ENCODE data around the gene MALL.
"Not testable (repeated sequence)": the region's sequence is repeated elsewhere in the genome, so short reads cannot be mapped to it uniquely, and the experiment has no call there.

Gene MALL

GRCh38 chr2:110097506-110098220 is 18.0 kb downstream of the MALL start:
- no peak for DNase-seq

DNA sequence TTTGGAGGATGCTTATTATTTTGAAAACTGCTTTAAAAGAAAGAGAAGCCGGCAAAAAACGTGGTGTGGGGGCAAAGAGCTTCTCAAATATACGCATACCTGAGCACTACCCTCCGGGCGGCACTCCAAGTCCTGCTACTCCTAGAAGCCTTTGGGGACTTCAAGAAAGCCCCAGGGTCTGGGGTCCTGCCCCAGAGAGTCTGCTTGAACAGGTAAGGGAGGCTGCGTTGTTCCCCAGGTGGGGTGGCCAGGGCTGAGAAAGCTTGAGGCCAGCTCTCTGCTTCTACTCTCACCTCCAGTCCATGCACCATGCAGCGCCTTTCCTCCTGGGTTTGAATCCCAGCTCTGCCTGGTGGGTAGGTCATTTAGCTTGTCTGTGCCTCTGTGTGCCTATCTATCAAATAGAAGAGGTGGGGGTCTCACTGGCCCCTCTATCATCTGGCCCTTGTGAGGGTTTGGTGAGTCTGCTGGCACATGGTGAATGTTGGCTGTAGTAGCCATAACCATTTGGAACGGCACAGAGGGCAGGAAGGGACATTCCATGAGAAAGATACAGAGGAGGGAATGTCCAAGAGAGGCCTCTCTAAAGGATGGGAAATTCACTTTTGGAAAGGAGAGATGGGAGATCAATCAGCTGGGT is 19.5 kb downstream of the MALL start:
- DNase-seq: no peak

DNA sequence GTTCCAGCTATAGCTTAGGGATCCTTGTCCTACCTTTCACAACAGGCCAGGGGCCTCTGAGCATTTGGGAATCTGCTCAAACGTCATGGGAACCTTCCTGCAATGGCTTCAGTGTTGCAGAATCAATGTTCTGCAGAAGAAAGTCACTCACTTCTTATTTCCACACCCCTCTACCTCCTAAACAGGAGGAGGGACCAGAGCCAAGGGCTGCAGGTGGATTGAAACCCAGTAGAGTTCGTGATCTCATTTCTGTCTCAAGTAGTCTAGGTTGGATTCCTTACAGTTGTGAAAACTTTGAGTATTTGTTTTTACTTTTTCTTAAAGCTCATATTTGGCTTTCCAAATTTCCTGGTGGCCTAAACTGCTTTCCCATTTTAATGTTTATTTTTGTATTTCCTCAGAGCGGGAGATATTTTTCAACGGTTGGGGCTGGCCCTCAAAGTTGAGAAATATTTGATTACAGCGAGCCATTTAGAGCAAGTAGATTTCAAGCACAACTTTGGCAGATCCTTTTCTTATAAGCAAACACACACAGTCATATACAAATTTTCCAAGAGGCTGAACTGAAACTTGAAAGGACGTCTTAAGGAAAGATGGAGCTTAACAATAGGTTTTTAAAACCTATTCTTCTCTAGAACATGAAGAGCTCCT is 20.6 kb downstream of the MALL start:
- not testable (repeated sequence) for DNase-seq

- not testable (repeated sequence) for DNase-seq
Observed at GRCh38 chr2:110093924-110094323, 21.7 kb downstream of the MALL start.

DNA sequence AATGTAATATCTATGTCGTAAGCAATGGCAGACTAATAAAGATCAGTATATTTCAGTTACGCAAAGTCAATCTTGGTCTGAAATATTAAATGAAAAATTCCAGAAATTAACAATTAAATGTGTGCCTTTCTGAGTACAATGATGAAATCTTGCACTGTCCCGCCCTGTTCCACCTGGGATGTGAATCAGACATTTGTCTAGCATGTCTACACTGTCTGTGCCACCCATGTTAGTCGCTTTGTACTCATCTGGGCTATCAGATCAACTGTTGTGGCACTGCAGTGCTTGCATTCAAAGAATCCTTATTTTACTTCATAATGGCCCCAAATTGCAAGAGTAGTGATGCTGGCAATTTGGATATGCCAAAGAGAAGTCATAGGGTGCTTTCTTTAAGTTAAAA is 25.5 kb downstream of the MALL start:
- DNase-seq: not testable (repeated sequence)

- not testable (repeated sequence) for DNase-seq
Observed at GRCh38 chr2:110083757-110084156, 31.9 kb downstream of the MALL start.

DNA sequence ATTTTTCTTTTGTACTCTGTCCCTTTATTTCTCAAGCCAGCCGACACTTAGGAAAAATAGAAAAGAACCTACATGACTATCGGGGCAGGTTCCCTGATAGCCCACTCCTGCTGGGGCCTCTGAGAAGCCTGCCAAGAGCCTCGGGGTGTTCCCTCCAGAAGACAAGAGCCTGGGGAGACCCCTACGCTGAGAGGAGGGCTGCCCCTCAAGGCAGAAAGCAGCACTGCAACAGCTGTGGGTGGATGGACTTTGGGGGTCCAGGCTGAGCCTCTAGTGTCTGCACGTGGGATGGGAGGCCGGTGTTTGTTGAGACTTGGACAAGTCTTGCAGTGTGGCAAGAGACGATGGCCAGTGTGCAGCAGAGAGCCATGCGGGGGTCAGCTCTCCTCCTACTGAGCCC is 32.5 kb downstream of the MALL start:
- not testable (repeated sequence) for DNase-seq

DNA sequence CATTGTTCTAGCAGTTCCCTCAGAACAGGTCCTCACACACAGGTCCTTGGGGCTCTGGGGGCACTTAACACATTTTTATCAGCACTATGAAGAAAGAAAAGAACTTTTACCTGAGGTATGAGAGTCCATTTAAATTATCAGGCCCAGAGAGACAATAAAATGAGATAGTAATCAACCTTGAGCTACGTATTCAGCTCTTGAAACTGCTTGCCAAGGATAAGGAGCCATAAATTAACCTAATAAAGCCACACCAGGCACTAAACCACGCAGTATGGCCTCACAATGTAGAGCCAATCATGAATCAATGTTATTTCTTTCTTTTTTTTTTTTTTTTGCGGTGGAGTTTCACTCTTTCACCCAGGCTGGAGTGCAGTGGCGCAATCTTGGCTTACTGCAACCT is 37.5 kb downstream of the MALL start:
- not testable (repeated sequence) for DNase-seq

GRCh38 chr2:110075896-110076295 is 39.7 kb downstream of the MALL start:
- not testable (repeated sequence) for DNase-seq

GRCh38 chr2:110069869-110070268 is 45.8 kb downstream of the MALL start:
- DNase-seq: not testable (repeated sequence)

- DNase-seq: not testable (repeated sequence)
Observed at GRCh38 chr2:110068153-110068552, 47.5 kb downstream of the MALL start.

DNA sequence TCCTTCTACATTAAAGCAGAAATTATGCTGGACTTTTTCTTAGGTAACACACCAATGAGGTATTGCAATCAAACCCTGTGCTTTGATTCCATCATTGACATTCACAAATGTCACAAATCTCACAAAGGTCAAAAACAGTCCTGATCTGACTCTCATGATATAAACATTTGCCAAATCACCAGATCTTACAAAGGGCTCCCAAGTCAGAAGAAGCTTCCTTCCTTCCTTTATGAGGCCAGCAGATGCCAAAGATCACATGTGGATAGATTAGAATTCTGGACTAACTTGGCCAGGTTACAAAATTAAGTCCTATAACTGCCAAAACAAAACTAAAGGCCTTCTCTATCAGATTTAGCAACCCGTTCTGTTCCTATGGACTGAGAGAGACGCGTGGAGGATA is 53.3 kb downstream of the MALL start:
- not testable (repeated sequence) for DNase-seq

GRCh38 chr2:110060550-110060949 is 55.1 kb downstream of the MALL start:
- DNase-seq: not testable (repeated sequence)

- not testable (repeated sequence) for DNase-seq
Observed at GRCh38 chr2:110059694-110060358, 55.8 kb downstream of the MALL start.

DNA sequence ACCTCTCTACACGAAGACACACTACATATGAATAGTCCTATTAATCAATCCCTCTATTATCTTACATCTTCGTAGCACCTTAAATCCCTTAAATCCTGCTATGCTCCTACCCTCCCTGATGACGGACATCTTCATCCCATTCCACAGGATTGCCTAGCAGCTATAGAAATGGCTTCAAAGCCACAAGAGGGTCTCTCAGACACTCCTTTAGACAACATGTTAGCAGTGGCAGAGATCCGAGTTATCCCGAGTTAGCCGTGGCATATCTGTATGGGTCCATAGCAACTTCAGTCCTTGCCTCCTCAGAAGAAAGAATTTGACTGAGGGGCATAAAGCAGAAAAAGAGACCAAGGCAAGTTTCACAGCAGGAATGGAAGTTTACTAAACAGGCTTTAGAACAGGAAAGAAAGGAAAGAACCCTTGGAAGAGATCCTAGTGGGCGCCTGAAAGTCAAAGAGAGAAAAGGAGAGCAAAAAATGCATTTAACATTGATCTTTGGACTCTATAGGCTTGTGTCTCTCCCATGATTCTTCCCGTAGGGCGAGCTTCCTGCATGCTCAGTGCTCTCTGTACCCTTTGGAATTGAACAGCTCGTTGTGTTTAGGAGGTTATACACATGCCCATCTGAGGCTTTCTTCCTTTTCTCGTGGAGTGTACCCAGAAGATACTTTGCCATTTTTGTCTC is 56.5 kb downstream of the MALL start:
- DNase-seq: not testable (repeated sequence)

DNA sequence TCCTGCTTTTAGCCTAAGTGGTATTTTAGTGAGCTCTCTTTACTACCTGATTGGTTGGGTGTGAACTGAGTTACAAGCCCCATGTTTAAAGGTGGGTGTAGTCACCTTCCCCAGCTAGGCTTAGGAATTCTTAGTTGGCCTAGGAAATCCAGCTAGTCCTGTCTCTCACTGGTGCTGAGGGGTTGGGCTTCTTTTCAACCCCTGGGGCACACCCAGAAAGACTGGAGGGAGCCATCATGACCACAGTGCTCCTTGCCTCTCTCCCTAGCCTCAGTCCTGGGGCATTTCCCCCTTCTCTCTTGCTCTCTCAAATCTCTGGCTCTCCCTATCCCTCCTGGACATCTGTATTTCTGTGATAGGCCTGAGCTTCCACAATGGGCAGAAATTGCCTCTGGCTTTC is 57.6 kb downstream of the MALL start:
- not testable (repeated sequence) for DNase-seq

DNA sequence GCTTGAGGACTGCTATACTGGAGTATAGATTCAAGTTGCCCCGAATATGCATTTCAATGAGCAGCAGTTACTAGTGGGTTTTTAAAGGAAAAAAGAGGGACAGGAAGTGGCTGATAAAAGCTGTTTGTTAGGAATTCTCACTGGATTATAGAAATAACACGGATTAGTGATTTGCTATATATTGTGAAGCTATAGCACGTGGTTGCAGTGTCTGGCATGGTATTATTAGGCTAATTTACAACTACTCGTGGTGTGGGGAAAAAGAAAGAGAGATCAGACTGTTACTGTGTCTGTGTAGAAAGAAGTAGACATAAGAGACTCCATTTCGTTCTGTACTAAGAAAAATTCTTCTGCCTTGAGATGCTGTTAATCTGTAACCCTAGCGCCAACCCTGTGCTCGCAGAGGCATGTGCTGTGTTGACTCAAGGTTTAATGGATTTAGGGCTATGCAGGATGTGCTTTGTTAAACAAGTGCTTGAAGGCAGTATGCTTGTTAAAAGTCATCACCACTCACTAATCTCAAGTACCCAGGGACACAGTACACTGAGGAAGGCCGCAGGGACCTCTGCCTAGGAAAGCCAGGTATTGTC is 59.7 kb downstream of the MALL start:
- not testable (repeated sequence) for DNase-seq

GRCh38 chr2:110054521-110055407 is 60.9 kb downstream of the MALL start:
- DNase-seq: not testable (repeated sequence)

- DNase-seq: not testable (repeated sequence)
Observed at GRCh38 chr2:110053688-110054087, 61.9 kb downstream of the MALL start.

DNA sequence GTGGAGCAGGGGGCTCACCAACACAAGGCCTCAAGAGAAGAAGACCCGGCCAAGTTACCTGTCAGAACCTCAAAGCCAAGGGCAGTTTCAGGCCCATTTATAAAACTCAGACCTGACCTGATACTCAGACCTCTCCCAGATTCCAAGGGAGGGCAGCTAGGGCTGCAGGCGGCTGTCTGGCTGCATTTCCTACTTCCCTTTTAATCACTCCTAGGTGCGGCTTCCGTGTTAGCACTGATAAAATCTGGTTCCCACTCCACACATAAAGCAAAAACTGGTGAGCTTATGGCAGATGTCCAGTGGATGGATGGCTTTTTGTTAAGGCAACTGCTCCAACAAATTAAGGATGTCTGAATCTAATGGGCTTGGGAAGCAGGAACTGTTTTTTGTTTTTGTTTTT is 63.5 kb downstream of the MALL start:
- not testable (repeated sequence) for DNase-seq

DNA sequence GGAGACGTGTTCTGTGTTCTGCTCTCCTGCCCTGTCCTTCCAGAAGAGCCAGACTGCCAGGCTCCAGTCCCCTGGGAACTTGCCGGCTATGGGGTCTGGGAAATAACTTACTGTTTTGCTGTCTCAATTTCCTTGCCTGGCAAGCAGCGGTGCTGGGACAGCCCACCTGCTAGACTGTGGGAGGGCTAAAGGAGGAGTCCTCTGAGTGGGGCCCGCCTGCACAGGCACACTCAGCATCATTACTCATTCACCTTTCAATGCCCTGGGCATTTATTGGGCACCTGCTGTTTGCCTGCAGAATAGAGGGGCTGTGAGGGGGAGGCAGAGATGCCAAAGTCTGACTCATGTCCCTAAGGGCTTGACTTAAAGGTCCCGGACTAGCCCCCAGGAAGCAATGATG is 65.4 kb downstream of the MALL start:
- not testable (repeated sequence) for DNase-seq

All from NCI-H2227 treated with DMSO at 0.1 percent for 48 hours (cell line).